Left forelimb (tissue), 1 donor: ENCODE measurements around the gene DOK5.

Source experiments
- DNase-seq: peaks from one replicate; pipeline ENCODE4 v3.0.0-alpha.2; 2018; ENCODE audit warnings: low spot score

The DOK5 gene

DNA sequence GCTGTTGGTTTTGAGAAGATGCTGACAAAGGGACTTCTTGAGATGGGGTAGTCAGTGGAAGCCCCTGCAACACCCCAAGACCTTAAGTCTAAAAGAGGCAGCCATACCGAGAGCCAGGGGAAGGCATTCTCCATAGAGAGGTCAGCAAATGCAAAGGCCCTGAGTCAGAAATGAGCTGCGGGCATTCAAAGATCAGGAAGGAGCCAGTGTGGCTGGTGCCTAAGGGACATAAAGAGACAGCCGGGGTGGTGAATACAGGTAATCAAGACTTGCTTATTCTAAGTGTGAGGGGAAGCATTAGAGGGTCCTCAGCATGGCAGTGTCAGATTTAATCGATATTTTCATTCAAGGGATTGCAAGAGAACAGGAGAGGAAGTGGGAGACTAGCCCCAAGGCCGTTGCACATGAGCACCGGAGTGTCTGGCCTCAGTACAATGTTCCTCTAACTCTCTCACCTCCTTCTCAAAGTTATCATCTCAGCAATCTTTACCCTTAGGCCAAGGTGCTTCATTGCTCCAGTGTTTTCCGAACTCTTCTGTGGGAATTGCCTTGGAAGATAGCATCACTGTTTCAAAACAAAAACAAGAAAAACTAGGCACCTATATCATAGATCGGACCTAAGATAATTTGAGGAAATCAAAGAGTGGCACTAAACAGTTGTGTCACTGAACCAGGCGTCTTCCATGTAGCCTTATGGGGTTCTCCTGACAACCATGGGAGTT is 173.2 kb downstream of the DOK5 start:
- DNase-seq, result no peak

- DNase-seq, result no peak
Measured at GRCh38 chr20:54649511-54649962, 174.1 kb downstream of the DOK5 start.

DNA sequence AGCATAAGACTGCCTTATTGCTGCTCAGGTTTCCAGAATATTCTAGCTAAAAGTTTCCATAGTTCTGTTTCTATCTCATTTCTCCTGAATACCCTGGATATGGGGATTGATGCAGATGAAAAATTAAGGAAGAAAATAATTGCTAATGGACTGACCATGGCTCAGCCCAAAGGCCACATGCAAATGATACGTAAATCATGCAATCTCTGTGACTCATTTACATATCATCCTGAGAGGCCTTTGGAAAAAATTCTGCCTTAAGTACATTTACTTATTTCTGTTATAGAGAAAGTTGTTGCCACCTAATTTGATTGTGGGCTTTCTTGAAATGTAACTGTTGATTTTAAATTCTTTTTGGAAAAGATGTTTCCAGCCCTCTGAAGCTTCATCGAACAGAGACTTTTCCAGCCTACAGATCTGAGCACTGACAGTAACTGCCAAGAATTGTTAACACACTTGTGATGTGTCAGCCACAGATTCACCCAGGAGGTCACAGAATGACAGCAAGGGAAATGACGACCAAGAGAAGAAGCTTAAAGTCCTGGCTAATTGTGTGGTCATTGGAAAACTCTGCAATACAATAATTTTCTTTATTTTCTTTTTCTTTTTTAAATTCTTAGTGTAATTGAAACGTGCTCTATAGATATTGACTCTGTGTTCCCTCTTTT is 174.8 kb downstream of the DOK5 start:
- DNase-seq, result no peak

DNA sequence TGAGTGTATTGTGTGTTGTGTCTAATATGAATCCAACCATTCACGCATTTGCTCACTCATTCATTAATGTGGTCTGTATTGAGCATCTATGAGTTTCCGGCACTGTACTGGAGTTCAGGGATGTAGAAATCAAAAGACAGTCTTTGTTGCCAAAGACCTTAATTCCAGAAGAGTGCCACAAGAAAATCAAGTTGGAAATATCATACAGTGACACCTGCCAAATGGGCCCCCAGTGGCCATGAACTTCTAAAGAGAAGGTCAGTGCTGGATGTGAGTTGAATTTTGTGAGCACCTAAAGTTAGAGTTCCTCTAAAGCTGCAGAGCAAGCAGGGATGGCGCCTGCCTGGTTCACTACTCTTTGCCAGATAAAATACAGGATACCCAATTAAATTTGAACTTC is 175.9 kb downstream of the DOK5 start:
- DNase-seq, result no peak

DNA sequence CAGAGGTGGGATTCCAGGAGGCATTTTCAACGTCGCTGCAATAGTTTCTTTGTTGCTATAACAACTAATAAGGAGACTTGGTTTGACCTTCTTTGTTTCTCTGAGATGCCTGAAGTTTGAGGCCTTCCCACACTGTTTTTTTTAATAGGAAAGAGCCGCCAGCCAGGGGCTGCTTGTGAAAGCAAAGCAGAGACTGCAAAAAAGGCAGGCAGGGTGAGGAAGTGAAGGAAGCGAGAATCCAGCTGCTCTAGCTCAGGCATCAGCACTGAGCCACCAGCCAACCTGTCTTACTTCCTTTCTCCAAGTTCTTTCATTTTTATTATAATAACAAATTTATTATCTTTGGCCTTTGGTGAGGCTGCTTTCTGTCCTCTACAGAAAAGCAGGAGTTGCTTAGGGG is 179.1 kb downstream of the DOK5 start:
- DNase-seq, result no peak

DNA sequence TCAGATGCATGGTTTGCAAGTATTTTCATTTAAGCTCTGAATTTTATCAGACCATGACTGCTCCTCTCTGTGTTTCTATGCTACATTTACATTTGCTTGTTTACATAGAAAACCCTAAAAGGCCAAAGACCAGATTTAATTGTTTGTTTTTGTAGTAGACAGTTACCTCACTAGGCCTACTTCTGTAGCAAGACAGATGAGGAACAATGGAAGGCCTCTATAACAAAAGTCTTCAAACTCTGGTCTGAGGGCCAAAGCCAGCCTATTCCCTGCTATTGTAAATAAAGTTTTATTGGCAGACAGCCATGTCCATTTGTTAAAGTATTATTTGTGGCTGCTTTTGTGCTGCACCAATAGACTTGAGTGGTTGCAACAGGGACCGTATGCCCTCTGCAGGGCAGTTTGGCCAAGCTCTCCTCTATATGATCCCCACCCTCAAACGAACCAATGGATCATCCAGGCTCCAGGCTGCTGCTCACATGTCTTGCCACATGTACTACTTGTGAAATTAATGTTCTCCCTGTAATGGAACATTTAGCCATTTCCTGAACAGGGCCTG is 182.0 kb downstream of the DOK5 start:
- no peak for DNase-seq

DNA sequence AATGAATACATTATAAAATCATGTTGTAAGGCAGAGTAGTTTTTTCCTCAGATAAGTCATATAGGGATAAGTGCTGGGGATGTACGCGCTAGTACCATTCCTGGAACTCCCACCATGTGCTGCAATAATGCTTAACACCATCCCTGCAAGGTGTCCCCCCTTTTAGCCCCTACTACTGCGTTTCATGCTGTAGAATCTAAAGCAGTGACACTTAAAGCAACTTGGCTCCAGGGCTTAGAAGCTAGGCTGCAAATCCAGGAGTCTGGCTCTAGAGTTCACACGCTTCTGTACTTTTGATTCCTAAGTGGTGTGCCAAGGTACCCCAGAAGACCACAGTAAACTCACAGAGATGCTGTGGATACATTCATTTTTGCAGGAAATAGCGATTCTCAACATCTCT is 183.1 kb downstream of the DOK5 start:
- no peak for DNase-seq

DNA sequence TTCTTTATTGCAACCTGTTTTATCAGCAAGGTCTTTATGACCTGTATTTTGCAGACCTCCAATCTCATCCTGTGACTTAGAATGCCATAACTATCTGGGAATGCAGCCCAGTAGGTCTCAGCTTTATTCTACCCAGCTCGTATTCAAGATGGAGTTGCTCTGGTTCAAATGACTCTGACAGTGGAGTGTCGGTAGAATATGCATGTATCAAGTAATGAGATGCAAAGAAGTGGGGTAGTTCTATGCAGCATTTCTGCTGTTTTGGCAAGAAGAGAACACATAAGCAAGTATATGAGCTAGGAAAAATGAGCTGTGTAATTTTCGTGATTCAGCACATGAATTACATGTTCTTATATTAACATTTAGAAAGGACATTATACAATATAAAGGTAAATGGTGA is 185.9 kb downstream of the DOK5 start:
- no peak for DNase-seq

GRCh38 chr20:54661880-54662465 is 186.6 kb downstream of the DOK5 start:
- no peak for DNase-seq

GRCh38 chr20:54665812-54666211 is 190.4 kb downstream of the DOK5 start:
- no peak for DNase-seq

DNA sequence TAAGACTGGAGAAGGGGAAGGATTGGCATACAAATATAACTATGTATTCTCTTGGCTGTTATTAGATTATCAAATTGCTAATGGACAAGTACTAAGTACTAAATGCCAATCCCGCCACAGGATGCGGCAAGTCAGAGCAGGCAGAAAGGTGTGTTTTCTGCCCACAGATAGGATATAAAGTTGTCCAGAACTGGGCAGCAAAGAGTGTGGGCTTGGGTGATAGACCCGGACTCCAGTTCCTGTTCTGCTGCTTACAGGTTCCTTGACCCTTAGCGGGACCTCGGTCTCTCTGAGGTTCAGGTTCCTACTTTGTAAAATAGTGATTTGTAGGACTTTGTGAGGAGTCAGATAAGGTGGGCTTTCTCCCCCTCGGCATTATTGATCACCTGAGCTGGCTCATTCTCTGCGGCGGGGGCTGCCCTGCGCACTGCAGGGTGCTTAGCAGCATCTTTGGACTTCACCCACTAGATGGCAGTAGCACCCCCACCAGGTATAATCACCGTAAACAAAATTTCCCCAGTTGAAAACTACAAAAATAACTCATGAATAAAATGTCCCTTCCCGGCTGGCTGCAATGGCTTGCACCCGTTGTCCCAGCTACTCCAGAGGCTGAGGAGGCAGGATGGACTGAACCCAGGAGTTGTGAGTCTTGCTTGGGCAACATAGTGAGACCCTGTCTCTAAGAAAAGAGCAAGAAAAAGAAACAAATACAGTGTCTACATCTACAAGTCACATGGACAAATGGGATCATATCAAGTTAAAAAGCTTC is 193.1 kb downstream of the DOK5 start:
- DNase-seq, result no peak

- no peak for DNase-seq
Measured at GRCh38 chr20:54669040-54669363, 193.6 kb downstream of the DOK5 start.

DNA sequence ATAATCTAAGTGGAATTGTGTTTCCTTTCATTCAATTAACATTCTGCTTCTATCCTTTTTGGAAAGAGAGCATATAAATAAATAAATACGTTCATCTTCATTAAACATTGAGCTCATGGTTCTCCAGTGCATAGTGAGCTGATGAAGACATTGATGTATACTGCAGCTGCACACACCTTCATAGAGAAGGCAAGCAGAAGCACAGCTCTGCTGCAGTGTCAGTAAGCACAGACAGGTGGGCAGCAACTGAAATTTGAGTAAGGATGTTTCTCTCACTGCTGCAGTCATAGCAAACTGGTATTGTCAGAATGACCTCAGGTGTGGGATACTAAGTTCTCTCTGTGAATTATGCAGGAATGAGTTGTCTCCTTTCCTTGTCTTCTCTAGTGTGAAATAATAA is 202.9 kb downstream of the DOK5 start:
- DNase-seq, result no peak

- no peak for DNase-seq
Measured at GRCh38 chr20:54680439-54680838, 205.0 kb downstream of the DOK5 start.

DNA sequence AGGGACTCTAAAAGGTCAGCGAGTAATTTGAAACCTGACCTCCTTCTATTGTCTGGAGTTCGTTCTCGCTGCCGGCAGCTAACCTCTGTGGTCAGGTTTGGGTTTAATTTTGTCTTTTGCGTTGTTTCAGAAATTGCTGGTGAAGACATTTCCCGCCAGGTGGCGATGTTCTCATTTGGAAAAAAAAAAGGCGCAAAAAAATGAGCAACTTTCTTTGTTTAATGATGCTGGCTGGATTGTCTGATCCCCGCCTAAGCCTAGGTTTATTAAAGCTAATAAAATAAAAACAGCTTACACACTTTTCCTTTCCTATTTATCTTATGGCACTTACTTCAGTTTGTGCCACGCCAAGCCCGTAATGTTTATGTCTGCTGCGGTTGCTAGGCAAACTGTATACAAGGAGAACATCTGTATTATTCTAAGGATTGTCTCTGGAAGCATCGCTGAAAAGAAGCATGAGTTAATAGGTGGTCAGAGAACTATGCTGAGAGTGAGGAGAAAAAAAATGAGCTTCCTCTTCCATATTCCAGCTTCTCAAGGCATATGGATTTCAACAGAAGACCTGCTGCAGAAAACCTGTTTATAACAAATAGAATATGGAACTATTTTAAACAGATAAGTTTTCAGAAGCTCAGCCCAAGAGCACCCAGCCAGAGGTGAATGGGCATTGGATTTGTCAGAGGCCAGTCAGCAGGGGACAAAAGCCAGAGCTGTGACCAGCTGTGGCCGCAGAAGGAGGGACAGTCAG is 205.7 kb downstream of the DOK5 start:
- no peak for DNase-seq

- DNase-seq, result no peak
Measured at GRCh38 chr20:54681869-54682268, 206.5 kb downstream of the DOK5 start.

DNA sequence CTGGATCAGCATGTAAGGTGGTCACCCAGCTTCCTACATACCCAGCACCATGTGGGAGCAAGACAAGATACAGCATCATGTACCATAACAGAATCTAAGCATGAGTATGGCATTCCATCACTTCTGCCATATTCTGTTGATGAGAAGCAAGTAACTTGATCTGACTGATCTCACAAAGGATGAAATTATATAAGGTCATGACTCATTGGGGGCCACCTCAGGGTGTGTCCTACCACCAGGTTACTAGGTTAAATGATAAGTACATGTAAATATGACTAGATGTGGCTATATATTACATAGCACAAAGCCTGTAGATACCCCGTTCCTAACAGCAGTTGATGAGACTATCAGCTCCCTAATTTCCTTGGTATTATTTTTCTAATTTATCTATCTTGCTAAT is 213.1 kb downstream of the DOK5 start:
- DNase-seq, result no peak

GRCh38 chr20:54690323-54690722 is 214.9 kb downstream of the DOK5 start:
- DNase-seq, result no peak

DNA sequence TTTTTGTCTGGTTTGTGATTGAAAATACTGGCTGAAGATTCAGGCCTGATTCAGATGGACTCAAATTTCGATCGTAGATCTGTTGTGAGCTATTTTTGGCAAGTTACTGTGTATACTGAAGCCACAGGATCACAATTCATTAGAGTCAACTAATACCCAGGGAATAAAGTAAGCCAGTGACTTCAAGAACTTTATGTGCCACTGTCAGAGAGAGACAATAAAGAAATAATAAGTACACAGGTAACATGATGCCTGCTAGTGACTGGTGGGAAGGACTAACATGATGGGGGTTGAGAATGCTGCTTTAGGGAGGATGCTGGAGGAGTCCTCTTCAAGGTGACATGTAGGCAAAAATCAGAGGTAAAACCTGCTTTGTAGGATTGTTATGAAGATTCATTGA is 215.9 kb downstream of the DOK5 start:
- no peak for DNase-seq

DNA sequence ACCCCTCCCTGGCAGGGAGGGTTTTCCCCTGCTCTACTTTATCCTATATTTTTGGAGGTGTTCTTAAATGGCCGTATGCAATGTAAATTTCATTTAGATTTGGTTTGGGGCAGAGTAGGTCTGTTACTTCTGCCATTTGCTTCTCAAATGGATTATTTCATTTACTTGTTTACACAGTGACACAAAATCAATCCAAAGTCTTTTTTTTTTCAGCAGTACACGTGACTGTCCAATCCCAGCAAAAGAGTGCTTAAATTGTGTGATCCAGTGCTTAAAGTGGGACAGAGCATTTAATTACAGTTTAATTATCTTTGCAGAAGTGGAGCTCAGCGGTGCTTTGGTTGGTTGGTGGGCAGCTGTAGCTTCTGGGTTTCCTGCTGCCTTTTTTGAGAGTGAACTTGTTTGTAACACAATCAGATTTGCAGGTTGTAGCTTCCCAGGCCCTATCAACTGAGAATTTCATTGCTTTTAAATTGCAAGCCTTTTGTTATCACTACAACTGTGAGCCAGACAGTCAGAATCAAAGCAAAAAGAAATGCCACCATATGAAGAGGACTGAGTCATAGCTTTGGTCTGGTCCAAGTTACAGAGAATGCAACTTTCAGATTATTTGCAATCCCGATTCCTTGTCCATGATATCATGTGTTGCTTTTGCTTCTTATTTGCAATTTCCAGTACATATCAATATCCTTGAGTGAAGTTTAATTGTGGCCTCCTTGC is 216.9 kb downstream of the DOK5 start:
- DNase-seq, result no peak

DNA sequence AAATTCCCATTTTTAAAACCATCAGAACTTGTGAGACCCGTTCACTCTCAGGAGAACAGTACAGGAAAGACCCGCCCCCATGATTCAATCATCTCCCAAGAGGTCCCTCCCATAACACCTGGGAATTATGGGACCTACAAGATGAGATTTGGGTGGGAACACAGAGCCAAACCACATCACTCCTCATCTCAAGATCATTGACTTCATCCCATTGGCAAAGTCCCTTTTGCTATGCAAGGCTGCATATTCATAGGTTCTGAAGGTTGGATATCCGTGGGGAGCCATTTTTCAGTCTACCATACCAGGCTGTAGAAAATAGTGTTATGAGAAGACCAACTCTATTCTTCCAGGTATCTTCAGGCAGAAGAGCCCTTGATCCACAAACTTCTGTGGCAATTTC is 219.1 kb downstream of the DOK5 start:
- no peak for DNase-seq
